Mesothelial cell of epicardium (in vitro differentiated cells): Measurements from ENCODE around the gene EPB41L5. TPM values are rescaled to one million over a fixed set of nuclear protein-coding genes. Genes with fewer than 3 reads are reported as not detected.

ENCODE experiments used
- DNase-seq, 2 experiments: peaks; one replicate each; pipeline ENCODE4 v3.0.0; 2021; ENCODE audit warnings: low spot score in 2 of 2; ENCODE audit not compliant: unreplicated experiment in 2 of 2
- H3K27ac Mint-ChIP-seq: 2 replicates; pipeline ENCODE4 v1.8.0; 2021; ENCODE audit warnings: mixed read lengths
- H3K27me3 Mint-ChIP-seq: 2 replicates; pipeline ENCODE4 v1.8.0; 2021; ENCODE audit warnings: low read depth, mixed read lengths
- H3K36me3 Mint-ChIP-seq: 2 replicates; pipeline ENCODE4 v1.8.0; 2021; ENCODE audit warnings: mixed read lengths
- H3K4me1 Mint-ChIP-seq: 2 replicates; pipeline ENCODE4 v1.8.0; 2021; ENCODE audit warnings: mixed read lengths
- H3K4me3 Mint-ChIP-seq: 2 replicates; pipeline ENCODE4 v1.8.0; 2021; ENCODE audit warnings: mild to moderate bottlenecking, moderate library complexity, mixed read lengths
- H3K9me3 Mint-ChIP-seq: 2 replicates; pipeline ENCODE4 v1.8.0; 2021; ENCODE audit warnings: mixed read lengths
- total RNA-seq: library from RNA; stranded (reverse); gene quantifications from 3 replicates; pipeline ENCODE4 v1.2.1, GENCODE V29; 2021
- TF ChIP-seq, protein P1 (sequence below): fragments of 200-600 bp; sonication (generic); IDR thresholded peaks from one replicate; pipeline ENCODE4 v1.5.0; 2021; ENCODE audit warnings: antibody characterized with exemption; ENCODE audit not compliant: unreplicated experiment

The EPB41L5 gene
- total RNA-seq, 1 donor from 2014 or later, result 43.4 TPM

DNA sequence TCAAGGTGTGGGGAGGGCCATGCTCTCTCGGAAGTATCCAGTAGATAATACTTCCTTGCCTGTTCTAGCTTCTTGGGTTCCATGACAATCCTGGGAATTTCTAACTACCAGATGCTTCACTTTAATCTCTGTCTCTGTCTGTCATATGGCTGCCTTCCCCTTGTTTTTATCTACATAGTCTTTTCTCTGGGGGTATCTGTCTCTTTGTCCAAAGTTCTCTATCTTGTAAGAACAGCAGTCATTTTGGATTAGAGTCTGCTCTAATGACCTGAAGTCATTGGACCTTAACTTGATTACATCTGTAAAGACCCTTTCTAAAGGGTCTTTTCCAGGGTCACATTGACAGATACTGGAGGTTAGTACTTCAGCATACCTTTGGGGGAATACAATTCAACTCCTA, 11.4 kb upstream of the EPB41L5 start:
- no peak overlapping the region for H3K4me3 Mint-ChIP-seq
- H3K27me3 Mint-ChIP-seq, result no peaks in the 10 kb centered on the region
- H3K27ac Mint-ChIP-seq, result no peak overlapping the region
- DNase-seq, result no peak
- no peaks in the 10 kb centered on the region for H3K9me3 Mint-ChIP-seq
- TF ChIP-seq, protein P1, sequence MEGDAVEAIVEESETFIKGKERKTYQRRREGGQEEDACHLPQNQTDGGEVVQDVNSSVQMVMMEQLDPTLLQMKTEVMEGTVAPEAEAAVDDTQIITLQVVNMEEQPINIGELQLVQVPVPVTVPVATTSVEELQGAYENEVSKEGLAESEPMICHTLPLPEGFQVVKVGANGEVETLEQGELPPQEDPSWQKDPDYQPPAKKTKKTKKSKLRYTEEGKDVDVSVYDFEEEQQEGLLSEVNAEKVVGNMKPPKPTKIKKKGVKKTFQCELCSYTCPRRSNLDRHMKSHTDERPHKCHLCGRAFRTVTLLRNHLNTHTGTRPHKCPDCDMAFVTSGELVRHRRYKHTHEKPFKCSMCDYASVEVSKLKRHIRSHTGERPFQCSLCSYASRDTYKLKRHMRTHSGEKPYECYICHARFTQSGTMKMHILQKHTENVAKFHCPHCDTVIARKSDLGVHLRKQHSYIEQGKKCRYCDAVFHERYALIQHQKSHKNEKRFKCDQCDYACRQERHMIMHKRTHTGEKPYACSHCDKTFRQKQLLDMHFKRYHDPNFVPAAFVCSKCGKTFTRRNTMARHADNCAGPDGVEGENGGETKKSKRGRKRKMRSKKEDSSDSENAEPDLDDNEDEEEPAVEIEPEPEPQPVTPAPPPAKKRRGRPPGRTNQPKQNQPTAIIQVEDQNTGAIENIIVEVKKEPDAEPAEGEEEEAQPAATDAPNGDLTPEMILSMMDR, result no peak
- H3K4me1 Mint-ChIP-seq, result no peaks in the 10 kb centered on the region
- no peaks in the 10 kb centered on the region for H3K36me3 Mint-ChIP-seq

DNA sequence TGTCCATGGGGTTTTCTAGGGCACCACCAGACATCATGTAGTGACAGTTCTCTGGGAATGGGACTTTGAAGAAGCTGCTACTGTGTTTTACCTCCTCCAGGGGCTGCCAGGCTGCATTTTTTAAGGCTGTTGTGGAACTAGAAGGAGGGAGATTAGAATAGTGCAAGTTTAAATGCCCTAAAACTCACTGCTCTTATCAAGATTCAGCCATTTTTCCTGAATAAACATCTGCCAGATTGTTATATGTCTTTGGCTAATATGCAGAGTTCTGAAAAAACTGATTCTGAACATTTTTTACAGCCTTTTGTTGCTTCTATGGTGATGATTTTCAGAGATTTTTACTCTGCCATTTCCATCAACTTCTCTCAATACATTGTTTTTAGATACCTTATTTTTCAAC, 8.6 kb upstream of the EPB41L5 start:
- no peak overlapping the region for H3K4me3 Mint-ChIP-seq
- no peaks in the 10 kb centered on the region for H3K4me1 Mint-ChIP-seq
- no peak overlapping the region for H3K27ac Mint-ChIP-seq
- no peaks in the 10 kb centered on the region for H3K27me3 Mint-ChIP-seq
- no peaks in the 10 kb centered on the region for H3K36me3 Mint-ChIP-seq
- no peak for DNase-seq
- no peaks in the 10 kb centered on the region for H3K9me3 Mint-ChIP-seq
- TF ChIP-seq, protein P1, result no peak

DNA sequence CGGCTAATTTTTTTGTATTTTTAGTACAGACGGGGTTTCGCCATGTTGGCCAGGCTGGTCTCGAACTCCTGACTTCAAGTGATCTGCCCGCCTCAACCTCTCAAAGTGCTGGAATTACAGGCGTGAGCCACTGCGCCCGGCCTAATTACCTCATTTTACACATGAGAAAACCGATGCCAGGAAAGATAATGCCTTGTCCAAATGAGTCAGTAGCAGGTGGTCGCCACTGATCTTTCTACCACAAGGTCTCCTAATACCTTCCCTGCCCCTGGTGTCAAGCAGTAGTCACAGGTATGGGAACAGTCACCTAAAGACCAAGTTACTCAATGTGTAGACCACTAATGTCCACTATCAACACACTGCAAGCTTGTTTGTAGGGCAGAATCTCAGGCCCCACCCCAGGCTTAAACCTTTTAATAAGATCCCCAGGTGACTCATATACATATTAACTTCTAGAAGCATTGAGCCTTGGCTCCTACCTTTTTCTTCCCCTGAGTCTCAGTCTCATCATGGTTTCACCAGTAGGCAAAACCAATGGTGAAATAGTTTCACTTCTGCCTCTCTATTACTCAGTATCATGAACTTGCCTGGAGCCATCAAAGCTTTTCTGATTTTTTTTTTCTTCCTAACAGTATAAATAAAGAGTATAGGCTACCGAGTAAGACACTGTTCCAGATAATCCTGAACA, 6.9 kb upstream of the EPB41L5 start:
- H3K36me3 Mint-ChIP-seq, result no peaks in the 10 kb centered on the region
- no peaks in the 10 kb centered on the region for H3K9me3 Mint-ChIP-seq
- no peaks in the 10 kb centered on the region for H3K4me1 Mint-ChIP-seq
- no peak overlapping the region for H3K27ac Mint-ChIP-seq
- no peak overlapping the region for H3K4me3 Mint-ChIP-seq
- TF ChIP-seq, protein P1, result no peak
- no peak for DNase-seq
- no peaks in the 10 kb centered on the region for H3K27me3 Mint-ChIP-seq

DNA sequence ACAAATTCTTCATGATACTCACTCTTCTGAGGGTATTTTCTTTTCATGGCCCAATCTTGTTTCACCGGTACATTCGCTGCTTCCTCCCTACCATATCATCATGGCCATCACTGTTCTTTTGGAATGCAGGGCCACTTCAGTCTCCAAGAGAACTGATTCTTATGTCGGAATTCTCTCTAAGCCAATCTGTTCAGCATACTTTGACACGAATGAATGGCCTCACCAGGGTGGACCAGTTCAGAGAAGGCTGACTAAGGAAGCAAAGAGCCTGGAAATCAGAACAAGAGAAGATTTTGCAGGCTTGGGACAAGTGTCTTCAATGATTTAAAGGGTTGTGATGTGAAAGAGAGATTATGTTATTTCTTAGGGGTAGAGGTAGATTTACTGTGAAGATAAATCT, 5.0 kb upstream of the EPB41L5 start:
- Mint-ChIP-seq H3K27me3 (no peaks in the 10 kb centered on the region), H3K36me3 (no peaks in the 10 kb centered on the region), H3K27ac (no peak overlapping the region), H3K4me3 (no peak overlapping the region), H3K9me3 (no peaks in the 10 kb centered on the region), H3K4me1 (peaks cover 6% of the 10 kb centered on the region)
- TF ChIP-seq, protein P1, result no peak
- no peak for DNase-seq

DNA sequence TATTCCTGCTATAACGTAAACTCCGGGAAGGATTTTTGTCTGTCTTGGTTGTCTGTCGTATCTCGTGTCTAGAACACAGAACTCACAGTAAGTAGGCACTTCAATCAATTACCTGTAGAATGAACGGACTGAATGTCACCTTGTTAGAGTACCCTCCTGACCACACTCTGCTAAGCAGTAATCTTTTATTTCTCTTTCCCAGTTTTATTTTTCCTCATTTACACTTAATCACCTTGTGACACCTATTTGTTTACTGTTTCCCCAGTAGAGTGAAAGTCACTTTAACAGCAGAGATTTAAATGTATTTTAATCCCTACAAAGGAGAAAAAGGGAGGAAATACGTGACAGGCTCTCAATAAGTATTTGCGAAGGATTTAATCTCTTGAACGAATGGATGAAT, 514 bp upstream of the EPB41L5 start:
- H3K4me1 Mint-ChIP-seq, result peaks cover 24% of the 10 kb centered on the region
- no peaks in the 10 kb centered on the region for H3K27me3 Mint-ChIP-seq
- TF ChIP-seq, protein P1, result no peak
- H3K9me3 Mint-ChIP-seq, result peaks cover 4% of the 10 kb centered on the region
- H3K36me3 Mint-ChIP-seq, result peaks cover 13% of the 10 kb centered on the region
- H3K4me3 Mint-ChIP-seq, result peak overlapping the region; percentile 86
- H3K27ac Mint-ChIP-seq, result peak overlapping the region; percentile 87
- no peak for DNase-seq
